SK-N-SH treated with all-trans-retinoic acid at 6 μM for 48 hours (cell line): ENCODE measurements around the gene UNC13C.

Experiments
- CREB5 ChIP-seq: fragments of 250-450 bp; sonication (Bioruptor Pico); IDR thresholded peaks from 2 replicates; pipeline ENCODE4 v1.5.1; 2020; ENCODE audit warnings: low read depth, mild to moderate bottlenecking, moderate library complexity
- CSDC2 ChIP-seq: fragments of 250-450 bp; sonication (Bioruptor Pico); IDR thresholded peaks from 2 replicates; pipeline ENCODE4 v1.5.0; 2020; ENCODE audit warnings: mild to moderate bottlenecking, moderate library complexity
- CSRNP3 ChIP-seq: fragments of 250-450 bp; sonication (Bioruptor Pico); IDR thresholded peaks from 2 replicates; pipeline ENCODE4 v1.5.1; 2021; ENCODE audit warnings: mild to moderate bottlenecking, moderate library complexity
- GLIS3 ChIP-seq: fragments of 250-450 bp; sonication (Bioruptor Pico); IDR thresholded peaks from 2 replicates; pipeline ENCODE4 v1.5.0; 2020; ENCODE audit warnings: mild to moderate bottlenecking, moderate library complexity
- ISL1 ChIP-seq: fragments of 250-450 bp; sonication (Bioruptor Pico); IDR thresholded peaks from 2 replicates; pipeline ENCODE4 v2.1.2; 2022; ENCODE audit warnings: mild to moderate bottlenecking, moderate library complexity
- OSR1 ChIP-seq: fragments of 250-450 bp; sonication (Bioruptor Pico); IDR thresholded peaks from 2 replicates; pipeline ENCODE4 v1.8.0; 2022; ENCODE audit warnings: moderate library complexity, mild to moderate bottlenecking, inconsistent platforms
- PATZ1 ChIP-seq: fragments of 250-450 bp; sonication (Bioruptor Pico); IDR thresholded peaks from 2 replicates; pipeline ENCODE4 v1.8.0; 2020; ENCODE audit warnings: mild to moderate bottlenecking, moderate library complexity, borderline replicate concordance
- POU6F1 ChIP-seq: fragments of 250-450 bp; sonication (Bioruptor Pico); IDR thresholded peaks from 2 replicates; pipeline ENCODE4 v1.8.0; 2021; ENCODE audit warnings: low read depth, mild to moderate bottlenecking, moderate library complexity, borderline replicate concordance
- SNAI2 ChIP-seq: fragments of 250-450 bp; sonication (Bioruptor Pico); IDR thresholded peaks from 2 replicates; pipeline ENCODE4 v1.5.0; 2020; ENCODE audit warnings: mild to moderate bottlenecking, moderate library complexity
- TCF4 ChIP-seq: fragments of 250-450 bp; sonication (Bioruptor Pico); IDR thresholded peaks from 2 replicates; pipeline ENCODE4 v1.8.0; 2021; ENCODE audit warnings: mild to moderate bottlenecking, moderate library complexity, borderline replicate concordance
- ZC3H10 ChIP-seq: fragments of 250-450 bp; sonication (Bioruptor Pico); IDR thresholded peaks from 2 replicates; pipeline ENCODE4 v1.5.1; 2021; ENCODE audit warnings: mild to moderate bottlenecking, moderate library complexity
- ZFP30 ChIP-seq: fragments of 450-650 bp; formaldehyde crosslinking; IDR thresholded peaks from 2 replicates; pipeline ENCODE4 v1.5.0; 2022; ENCODE audit warnings: mild to moderate bottlenecking, moderate library complexity
- ZNF565 ChIP-seq: fragments of 450-650 bp; formaldehyde crosslinking; conservative IDR thresholded peaks from 2 replicates; pipeline ENCODE4 v1.5.0; 2020; ENCODE audit warnings: low read depth, mild to moderate bottlenecking, moderate library complexity

GRCh38 chr15:54017959-54018358 lies 39.7 kb downstream of the UNC13C start:
- TF ChIP-seq CREB5 = no peak
- TF ChIP-seq SNAI2 = no peak
- no peak for TF ChIP-seq OSR1 (CRISPR knock-in tag)
- no peak for TF ChIP-seq PATZ1 (CRISPR knock-in tag)
- TF ChIP-seq POU6F1 (CRISPR knock-in tag) = no peak
- no peak for TF ChIP-seq ISL1 (CRISPR knock-in tag)
- no peak for TF ChIP-seq ZC3H10 (CRISPR knock-in tag)
- TF ChIP-seq CSDC2 (CRISPR knock-in tag) = no peak
- no peak for TF ChIP-seq ZFP30
- no peak for TF ChIP-seq GLIS3 (CRISPR knock-in tag)
- no peak for TF ChIP-seq TCF4 (CRISPR knock-in tag)
- TF ChIP-seq CSRNP3 (CRISPR knock-in tag) = no peak
- TF ChIP-seq ZNF565 (CRISPR knock-in tag) = no peak
